CD4-positive, alpha-beta T cell (primary cell): ENCODE results near the gene PTPRC. TPM values are rescaled to one million over a fixed set of nuclear protein-coding genes. Genes with fewer than 3 reads are reported as not detected.

Source experiments
- ATAC-seq: fragments of 200-7000 bp; cut with Tn5 transposase; one replicate; pipeline ENCODE4 v1.10.0; 2022; ENCODE audit warnings: mild to moderate bottlenecking; ENCODE audit not compliant: poor library complexity
- CTCF ChIA-PET: fragments of 350-600 bp; sonication (Branson Sonifier 250); formaldehyde crosslinking; loops from one replicate; lab custom pipeline; 2021; ENCODE audit warnings: antibody characterized with exemption, inconsistent platforms; lab: Charles Lee
- POLR2A ChIA-PET: fragments of 350-600 bp; sonication (Branson Sonifier 250); formaldehyde crosslinking; loops from one replicate; lab custom pipeline; 2021; ENCODE audit warnings: antibody characterized with exemption, inconsistent platforms; lab: Charles Lee
- DNase-seq, 14 experiments: peaks; one replicate each; pipeline ENCODE4 v3.0.0-alpha.2; 2013 to 2020; ENCODE audit warnings: mixed read lengths in 2 of 14
- H3K27ac ChIP-seq, 2 donors: one replicate each; pipeline versions ENCODE4 v1.5.1 to v1.7.0; 2013; ENCODE audit warnings: low read length in 2 of 2, low read depth in 1 of 2, mild to moderate bottlenecking in 1 of 2
- H3K27me3 ChIP-seq, 2 experiments: 1 replicate in 1 of 2; 2 replicates in 1 of 2; pipeline versions ENCODE4 v1.6.1 to v1.7.0; 2013; ENCODE audit warnings: low read length in 2 of 2, control low read depth in 1 of 2, mild to moderate bottlenecking in 1 of 2, moderate library complexity in 1 of 2; ENCODE audit not compliant: insufficient read depth in 2 of 2, control insufficient read depth in 1 of 2
- H3K36me3 ChIP-seq: one replicate; pipeline ENCODE4 v1.6.1; 2013; ENCODE audit warnings: low read length, control low read depth; ENCODE audit not compliant: insufficient read depth
- H3K4me1 ChIP-seq: one replicate; pipeline ENCODE4 v1.6.1; 2013; ENCODE audit warnings: low read length, control low read depth; ENCODE audit not compliant: insufficient read depth
- H3K4me3 ChIP-seq: one replicate; pipeline ENCODE4 v1.5.1; 2013; ENCODE audit warnings: mild to moderate bottlenecking, low read length, moderate library complexity
- H3K9me3 ChIP-seq, 2 experiments: 1 replicate in 1 of 2; 2 replicates in 1 of 2; pipeline versions ENCODE4 v1.6.1 to v1.7.0; 2013; ENCODE audit warnings: low read length in 2 of 2, mild to moderate bottlenecking in 2 of 2, control low read depth in 1 of 2, moderate library complexity in 1 of 2; ENCODE audit not compliant: control insufficient read depth in 1 of 2, insufficient read depth in 1 of 2
- H3K27ac Mint-ChIP-seq: one replicate; pipeline ENCODE4 v1.8.0; 2020; ENCODE audit warnings: mixed read lengths
- H3K27me3 Mint-ChIP-seq: one replicate; pipeline ENCODE4 v1.8.0; 2021; ENCODE audit warnings: mixed read lengths
- H3K36me3 Mint-ChIP-seq: one replicate; pipeline ENCODE4 v1.8.0; 2021; ENCODE audit warnings: low read depth, mixed read lengths
- H3K4me1 Mint-ChIP-seq: one replicate; pipeline ENCODE4 v1.8.0; 2021; ENCODE audit warnings: low read depth, mixed read lengths
- H3K4me3 Mint-ChIP-seq: one replicate; pipeline ENCODE4 v1.8.0; 2020; ENCODE audit warnings: mild to moderate bottlenecking, mixed read lengths
- H3K9me3 Mint-ChIP-seq: one replicate; pipeline ENCODE4 v1.8.0; 2020; ENCODE audit warnings: mixed read lengths
- CTCF ChIP-seq: fragments of 200-600 bp; IDR thresholded peaks from one replicate; pipeline ENCODE4 v1.8.0; 2022; ENCODE audit warnings: antibody characterized with exemption, mild to moderate bottlenecking
- intact Hi-C, 2 experiments: fragments of 100-400 bp; cut with DNase I in 1 of 2; cut with micrococcal nuclease in 1 of 2; formaldehyde crosslinking; loops; one replicate each; pipeline versions ENCODE4 v1.15.1 to v1.9.0; 2023 to 2025; cut with DNase I, micrococcal nuclease
- total RNA-seq, 174 experiments: library from RNA in 2 of 174; stranded (reverse) in 2 of 174; gene quantifications; one replicate each; pipeline ENCODE4 v1.2.3 and lab custom pipeline; 2021 to 2026

The PTPRC gene
- total RNA-seq, 2 experiments from 2014 or later = 661 to 698 TPM

DNA sequence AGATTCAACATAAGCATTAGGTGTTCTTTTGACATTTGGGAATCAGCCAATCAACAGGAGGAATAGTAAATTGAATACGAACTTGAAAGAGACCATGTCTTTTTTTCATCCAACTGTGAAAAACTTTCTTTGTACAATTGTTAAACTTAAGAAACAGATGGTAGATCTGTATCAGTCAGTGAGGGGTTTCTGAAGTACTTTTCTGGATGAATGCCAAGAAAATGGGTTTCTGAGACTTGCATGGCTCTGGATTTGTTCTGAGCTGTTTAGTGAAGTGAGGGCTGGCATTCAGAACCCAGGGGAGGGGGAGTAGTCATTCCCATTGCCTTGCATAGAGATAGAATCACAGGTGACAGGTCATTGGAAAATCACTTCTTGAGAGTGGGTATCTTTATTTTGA lies 37.4 kb downstream of the PTPRC start:
- peak overlapping the region; percentile 89 to 91 for H3K27ac ChIP-seq
- no peaks in the 10 kb centered on the region for H3K9me3 ChIP-seq
- DNase-seq = peak in 2 of 14 experiments; percentile 73
- H3K27me3 ChIP-seq = no peaks in the 10 kb centered on the region
- H3K36me3 ChIP-seq = peaks cover 40% of the 10 kb centered on the region
- Mint-ChIP-seq H3K4me3 (peak overlapping the region; percentile 81), H3K4me1 (peaks cover 88% of the 10 kb centered on the region), H3K36me3 (peaks cover 85% of the 10 kb centered on the region), H3K9me3 (no peaks in the 10 kb centered on the region), H3K27me3 (no peaks in the 10 kb centered on the region), H3K27ac (peak overlapping the region; percentile 100)
- ChIA-PET POLR2A (interaction anchor here (0.6 to 20.3 kb wide), 5 partner anchors 17 to 97 kb away, joined by 3 to 317 read pairs (median 3); no protein-coding TSS in a partner anchor), CTCF (interaction anchor here (0.9 to 1.3 kb wide), 2 partner anchors 17 to 28 kb away, joined by 3 read pairs; no protein-coding TSS in a partner anchor)
- H3K4me3 ChIP-seq = no peak overlapping the region
- peaks cover 44% of the 10 kb centered on the region for H3K4me1 ChIP-seq
- TF ChIP-seq CTCF = no peak
- intact Hi-C loops = loop anchor here in 1 of 2 experiments (5.0 kb wide), 1 partner anchor 49 kb away; no protein-coding TSS in a partner anchor
- peak; percentile 15 for ATAC-seq

GRCh38 chr1:198677027-198677426 lies 38.2 kb downstream of the PTPRC start:
- intact Hi-C loops = loop anchor here in 1 of 2 experiments (5.0 kb wide), 1 partner anchor 50 kb away; no protein-coding TSS in a partner anchor
- POLR2A ChIA-PET = interaction anchor here (1.1 to 20.3 kb wide), 4 partner anchors 18 to 56 kb away, joined by 5 to 317 read pairs (median 180); partner anchors contain the start of gene PTPRC
- Mint-ChIP-seq H3K4me1 (peaks cover 87% of the 10 kb centered on the region), H3K4me3 (peak overlapping the region; percentile 81), H3K27me3 (no peaks in the 10 kb centered on the region), H3K27ac (peak overlapping the region; percentile 100), H3K36me3 (peaks cover 81% of the 10 kb centered on the region), H3K9me3 (no peaks in the 10 kb centered on the region)
- Histone ChIP-seq H3K27me3 (no peaks in the 10 kb centered on the region), H3K27ac (peak overlapping the region; percentile 89 to 91), H3K36me3 (peaks cover 33% of the 10 kb centered on the region), H3K4me3 (no peak overlapping the region), H3K9me3 (no peaks in the 10 kb centered on the region), H3K4me1 (peaks cover 44% of the 10 kb centered on the region)
- no peak for DNase-seq
- TF ChIP-seq CTCF = no peak
- ATAC-seq = no peak
- CTCF ChIA-PET = interaction anchor here (0.9 to 1.5 kb wide), 2 partner anchors 16 to 18 kb away, joined by 3 to 4 read pairs; no protein-coding TSS in a partner anchor

DNA sequence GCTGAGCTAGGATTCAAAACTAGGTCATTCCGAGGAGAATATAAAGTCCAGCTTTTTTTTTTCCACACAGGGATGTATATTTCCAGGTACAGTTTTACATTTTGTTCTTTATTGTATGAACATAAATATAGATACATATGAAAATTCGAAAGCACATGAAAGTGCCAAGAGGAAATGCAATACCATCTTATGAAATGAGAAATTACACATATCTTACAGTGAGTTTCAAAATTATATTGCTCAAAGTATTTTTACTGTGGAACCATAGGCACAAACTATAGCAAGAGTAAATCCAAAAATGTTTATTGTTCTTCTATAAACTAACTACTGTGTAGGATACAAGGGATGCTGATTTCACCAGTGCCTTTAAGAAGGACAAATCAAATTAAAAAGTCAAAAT lies 39.0 kb downstream of the PTPRC start:
- intact Hi-C loops = loop anchor here (1.0 to 5.0 kb wide), 2 partner anchors 9 to 51 kb away; no protein-coding TSS in a partner anchor
- peaks cover 87% of the 10 kb centered on the region for H3K4me1 Mint-ChIP-seq
- H3K9me3 Mint-ChIP-seq = no peaks in the 10 kb centered on the region
- ChIA-PET CTCF (interaction anchor here (1.5 to 2.3 kb wide), 3 partner anchors 17 to 58 kb away, joined by 4 to 5 read pairs (median 4); no protein-coding TSS in a partner anchor), POLR2A (interaction anchor here (1.1 to 20.3 kb wide), 6 partner anchors 8 to 65 kb away, joined by 3 to 317 read pairs (median 148); partner anchors contain the start of gene PTPRC)
- peak overlapping the region; percentile 81 for H3K4me3 Mint-ChIP-seq
- TF ChIP-seq CTCF = no peak
- no peaks in the 10 kb centered on the region for H3K27me3 Mint-ChIP-seq
- peaks cover 36% of the 10 kb centered on the region for H3K4me1 ChIP-seq
- peak overlapping the region; percentile 6 for H3K4me3 ChIP-seq
- peaks cover 26% of the 10 kb centered on the region for H3K36me3 ChIP-seq
- H3K27me3 ChIP-seq = no peaks in the 10 kb centered on the region
- ATAC-seq = no peak
- peaks cover 75% of the 10 kb centered on the region for H3K36me3 Mint-ChIP-seq
- no peak for DNase-seq
- H3K27ac ChIP-seq = peak overlapping the region; percentile 89 to 91
- H3K27ac Mint-ChIP-seq = peak overlapping the region; percentile 100
- H3K9me3 ChIP-seq = no peaks in the 10 kb centered on the region
